Hepatocyte (in vitro differentiated cells): ENCODE data around the gene RIN2.
A peak's percentile ranks its signal among the peaks of the same experiment; 100 is the strongest.

Source experiments
- EZH2 ChIP-seq: fragments of 200-600 bp; sonication (generic); IDR thresholded peaks from 2 replicates; pipeline ENCODE4 v1.6.1; 2016; ENCODE audit warnings: antibody characterized with exemption, mild to moderate bottlenecking, borderline replicate concordance
- EZH2phosphoT487 ChIP-seq: fragments of 200-600 bp; sonication (generic); IDR thresholded peaks from one replicate; pipeline ENCODE4 v1.6.1; 2018; ENCODE audit warnings: antibody characterized with exemption, mild to moderate bottlenecking, low read depth, moderate library complexity; ENCODE audit not compliant: unreplicated experiment, severe bottlenecking
- TF ChIP-seq, protein P1 (sequence below): fragments of 200-600 bp; sonication (generic); IDR thresholded peaks from 2 replicates; pipeline ENCODE4 v1.5.1; 2016; ENCODE audit warnings: antibody characterized with exemption, mild to moderate bottlenecking; ENCODE audit not compliant: poor library complexity

DNA sequence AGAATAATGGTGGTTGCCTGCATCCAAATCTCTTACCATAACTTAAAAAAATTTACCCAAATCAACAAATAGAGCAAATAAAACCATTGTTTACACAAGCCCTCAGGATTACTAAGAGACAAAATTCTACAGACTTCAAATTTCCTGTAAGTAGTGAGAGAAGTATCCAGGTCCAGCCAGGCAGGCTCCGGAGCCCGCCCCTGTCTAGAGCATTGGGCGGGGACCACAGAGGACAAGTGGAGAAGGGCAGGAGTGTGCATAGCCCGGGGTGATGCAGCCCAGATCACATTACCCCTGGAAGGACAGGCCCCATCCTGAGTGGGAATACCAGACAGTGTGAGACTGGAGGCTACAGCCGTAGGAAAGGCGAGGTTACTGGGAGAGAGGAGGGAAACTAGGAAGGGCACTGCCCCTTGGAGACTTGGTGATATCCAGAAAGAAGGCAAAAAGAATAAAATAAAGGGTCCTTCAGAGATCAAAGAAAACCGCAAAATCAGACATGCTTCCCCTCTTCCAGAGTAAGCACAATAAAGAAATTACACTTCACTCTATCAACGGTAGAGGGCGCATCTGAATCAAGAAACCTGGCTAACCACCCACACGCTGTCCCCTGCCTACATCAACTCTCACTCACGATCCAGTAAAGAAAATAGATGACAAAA lies 26.6 kb downstream of the RIN2 start:
- TF ChIP-seq, protein P1, sequence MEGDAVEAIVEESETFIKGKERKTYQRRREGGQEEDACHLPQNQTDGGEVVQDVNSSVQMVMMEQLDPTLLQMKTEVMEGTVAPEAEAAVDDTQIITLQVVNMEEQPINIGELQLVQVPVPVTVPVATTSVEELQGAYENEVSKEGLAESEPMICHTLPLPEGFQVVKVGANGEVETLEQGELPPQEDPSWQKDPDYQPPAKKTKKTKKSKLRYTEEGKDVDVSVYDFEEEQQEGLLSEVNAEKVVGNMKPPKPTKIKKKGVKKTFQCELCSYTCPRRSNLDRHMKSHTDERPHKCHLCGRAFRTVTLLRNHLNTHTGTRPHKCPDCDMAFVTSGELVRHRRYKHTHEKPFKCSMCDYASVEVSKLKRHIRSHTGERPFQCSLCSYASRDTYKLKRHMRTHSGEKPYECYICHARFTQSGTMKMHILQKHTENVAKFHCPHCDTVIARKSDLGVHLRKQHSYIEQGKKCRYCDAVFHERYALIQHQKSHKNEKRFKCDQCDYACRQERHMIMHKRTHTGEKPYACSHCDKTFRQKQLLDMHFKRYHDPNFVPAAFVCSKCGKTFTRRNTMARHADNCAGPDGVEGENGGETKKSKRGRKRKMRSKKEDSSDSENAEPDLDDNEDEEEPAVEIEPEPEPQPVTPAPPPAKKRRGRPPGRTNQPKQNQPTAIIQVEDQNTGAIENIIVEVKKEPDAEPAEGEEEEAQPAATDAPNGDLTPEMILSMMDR, result peak; percentile 89
- no peak for TF ChIP-seq EZH2
- no peak for TF ChIP-seq EZH2phosphoT487
